Peyer's patch (tissue), 4 donors: ENCODE data around the gene STMN3.

Experiments used
- POLR2A ChIP-seq, 2 donors: fragments of 450-650 bp; IDR thresholded peaks; one replicate each; pipeline ENCODE4 v1.5.1; 2017; ENCODE audit warnings: antibody characterized with exemption in 2 of 2, mild to moderate bottlenecking in 2 of 2, moderate library complexity in 2 of 2
- TF ChIP-seq, protein P1 (sequence below), 6 experiments: fragments of 450-650 bp in 4 of 6; fragments of 200-600 bp in 2 of 6; sonication (generic) in 1 of 6; IDR thresholded peaks; one replicate each; pipeline ENCODE4 v1.5.1; 2017 to 2019; ENCODE audit warnings: antibody characterized with exemption in 6 of 6, mild to moderate bottlenecking in 3 of 6, moderate library complexity in 1 of 6

GRCh38 chr20:63597651-63598478 is 55.4 kb downstream of the STMN3 start:
- TF ChIP-seq, protein P1, sequence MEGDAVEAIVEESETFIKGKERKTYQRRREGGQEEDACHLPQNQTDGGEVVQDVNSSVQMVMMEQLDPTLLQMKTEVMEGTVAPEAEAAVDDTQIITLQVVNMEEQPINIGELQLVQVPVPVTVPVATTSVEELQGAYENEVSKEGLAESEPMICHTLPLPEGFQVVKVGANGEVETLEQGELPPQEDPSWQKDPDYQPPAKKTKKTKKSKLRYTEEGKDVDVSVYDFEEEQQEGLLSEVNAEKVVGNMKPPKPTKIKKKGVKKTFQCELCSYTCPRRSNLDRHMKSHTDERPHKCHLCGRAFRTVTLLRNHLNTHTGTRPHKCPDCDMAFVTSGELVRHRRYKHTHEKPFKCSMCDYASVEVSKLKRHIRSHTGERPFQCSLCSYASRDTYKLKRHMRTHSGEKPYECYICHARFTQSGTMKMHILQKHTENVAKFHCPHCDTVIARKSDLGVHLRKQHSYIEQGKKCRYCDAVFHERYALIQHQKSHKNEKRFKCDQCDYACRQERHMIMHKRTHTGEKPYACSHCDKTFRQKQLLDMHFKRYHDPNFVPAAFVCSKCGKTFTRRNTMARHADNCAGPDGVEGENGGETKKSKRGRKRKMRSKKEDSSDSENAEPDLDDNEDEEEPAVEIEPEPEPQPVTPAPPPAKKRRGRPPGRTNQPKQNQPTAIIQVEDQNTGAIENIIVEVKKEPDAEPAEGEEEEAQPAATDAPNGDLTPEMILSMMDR (IDR thresholded peaks at IDR 0.05): no peak
- TF ChIP-seq POLR2A (IDR thresholded peaks at IDR 0.05): no peak
